Measurements from ENCODE around the gene NEAT1.
"Not testable (repeated sequence)": the region's sequence is repeated elsewhere in the genome, so short reads cannot be mapped to it uniquely, and the experiment has no call there.

The NEAT1 gene

DNA sequence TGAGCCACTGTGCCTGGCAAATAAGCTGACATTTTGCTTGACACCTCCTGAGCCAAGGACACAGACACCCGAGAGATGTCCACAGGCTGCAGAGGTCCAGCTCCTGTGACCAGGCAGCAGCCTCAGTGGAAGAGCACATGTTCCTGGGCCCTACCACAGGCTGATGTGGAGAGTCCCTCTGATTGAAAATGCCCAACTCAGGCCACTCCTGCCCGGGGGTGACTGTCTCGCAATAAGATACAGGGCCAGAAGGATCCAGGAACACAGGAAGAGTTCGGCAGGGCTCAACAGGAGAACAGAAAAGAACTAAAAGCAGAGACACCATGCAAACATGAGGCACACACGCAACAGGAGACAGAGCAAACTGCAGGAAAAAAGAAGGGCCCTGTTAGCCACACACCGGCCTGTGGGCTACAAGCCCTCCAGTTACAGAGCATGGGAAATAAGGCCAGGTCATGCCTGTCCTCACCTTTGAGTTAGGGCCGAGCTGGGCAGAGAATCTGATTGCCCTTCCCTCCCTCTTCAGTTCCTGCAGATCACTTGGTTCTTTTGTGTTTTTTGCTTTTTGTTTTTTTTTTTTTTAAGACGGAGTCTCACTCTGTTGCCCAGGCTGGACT is 47.9 kb downstream of the NEAT1 start:
- no peak for DNase-seq
- in situ Hi-C loops (cut with MboI; ENCODE audit: low pct_unique_long_range_greater_than_20kb, low sequenced_read_pairs) = no loop called here

DNA sequence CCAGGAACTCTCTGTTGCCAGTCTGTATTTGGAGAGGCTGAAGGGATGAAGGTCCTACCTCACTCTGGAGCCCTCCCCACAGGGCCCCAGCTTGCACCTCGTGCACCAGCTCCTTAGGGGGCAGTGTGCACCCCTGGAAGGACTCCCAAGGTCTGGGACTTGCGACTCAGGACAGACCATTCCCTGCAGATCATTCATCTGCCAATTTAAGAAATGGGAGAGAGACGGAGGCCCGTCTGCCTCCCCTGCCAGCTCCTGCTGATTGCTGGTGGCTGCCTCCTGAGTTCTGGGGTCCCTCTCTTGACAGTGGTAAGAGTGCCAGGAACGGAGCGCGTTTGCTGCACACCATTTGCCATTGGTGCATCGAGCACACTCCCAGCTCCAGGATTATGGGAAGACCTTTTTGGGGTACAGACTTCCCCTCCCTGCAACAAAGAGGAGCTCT is 48.9 kb downstream of the NEAT1 start:
- peak; percentile 79 for DNase-seq
- in situ Hi-C loops (cut with MboI; ENCODE audit: low pct_unique_long_range_greater_than_20kb, low sequenced_read_pairs) = no loop called here

DNA sequence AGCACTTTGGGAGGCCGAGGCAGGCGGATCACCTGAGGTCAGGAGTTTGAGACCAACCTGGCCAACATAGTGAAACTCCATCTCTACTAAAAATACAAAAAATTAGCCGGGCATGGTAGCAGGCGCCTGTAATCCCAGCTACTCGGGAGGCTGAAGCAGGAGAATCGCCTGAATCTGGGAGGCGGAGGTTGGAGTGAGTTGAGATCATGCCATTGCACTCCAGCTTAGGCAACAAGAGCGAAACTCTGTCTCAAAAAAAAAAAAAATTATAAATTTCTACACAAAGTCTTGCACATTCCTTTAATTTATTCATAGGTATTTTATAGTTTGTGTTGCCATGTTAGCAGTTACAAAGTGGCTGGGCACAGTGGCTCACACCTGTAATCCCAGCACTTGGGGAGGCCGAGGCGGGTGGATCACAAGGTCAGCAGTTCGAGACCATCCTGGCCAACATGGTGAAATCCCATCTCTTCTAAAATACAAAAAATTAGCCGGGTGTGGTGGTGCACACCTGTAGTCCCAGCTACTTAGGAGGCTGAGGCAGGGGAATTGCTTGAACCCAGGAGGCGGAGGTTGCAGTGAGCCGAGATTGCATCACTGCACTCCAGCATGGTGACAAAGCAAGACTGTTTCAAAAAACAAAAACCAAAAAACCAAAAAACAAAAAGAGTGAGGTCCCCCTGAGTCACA is 50.1 kb downstream of the NEAT1 start:
- in situ Hi-C loops (cut with MboI; ENCODE audit: low pct_unique_long_range_greater_than_20kb, low sequenced_read_pairs) = not testable (repeated sequence)

DNA sequence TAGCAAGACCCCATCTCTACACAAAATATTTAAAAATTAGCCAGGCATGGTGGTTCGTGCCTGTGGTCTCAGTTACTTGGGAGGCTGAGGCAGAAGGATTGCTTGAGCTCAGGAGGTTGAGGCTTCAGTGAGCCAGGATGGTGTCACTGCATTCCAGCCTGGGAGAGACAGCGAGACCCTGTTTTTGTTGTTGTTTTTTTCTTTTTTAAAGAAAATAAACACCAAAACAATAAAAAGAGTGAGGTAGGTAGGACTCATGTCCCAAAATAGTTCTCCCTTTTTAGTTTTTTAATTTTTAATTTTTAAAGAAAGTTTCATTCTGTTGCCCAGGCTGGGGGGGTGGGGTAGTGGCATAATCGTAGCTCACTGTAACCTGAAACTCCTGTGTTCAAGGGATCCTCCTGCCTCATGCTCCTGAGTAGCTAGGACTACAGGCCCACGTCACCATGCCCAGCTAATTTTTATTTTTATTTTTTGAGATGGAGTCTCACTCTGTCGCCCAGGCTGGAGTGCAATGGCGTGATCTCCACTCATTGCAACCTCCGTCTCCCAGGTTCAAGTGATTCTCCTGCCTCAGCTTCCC is 50.8 kb downstream of the NEAT1 start:
- in situ Hi-C loops (cut with MboI; ENCODE audit: low pct_unique_long_range_greater_than_20kb, low sequenced_read_pairs) = no loop called here
- DNase-seq = no peak

More for the DNA sequence above, 50.1 kb downstream of the NEAT1 start:
- not testable (repeated sequence) for DNase-seq

DNA sequence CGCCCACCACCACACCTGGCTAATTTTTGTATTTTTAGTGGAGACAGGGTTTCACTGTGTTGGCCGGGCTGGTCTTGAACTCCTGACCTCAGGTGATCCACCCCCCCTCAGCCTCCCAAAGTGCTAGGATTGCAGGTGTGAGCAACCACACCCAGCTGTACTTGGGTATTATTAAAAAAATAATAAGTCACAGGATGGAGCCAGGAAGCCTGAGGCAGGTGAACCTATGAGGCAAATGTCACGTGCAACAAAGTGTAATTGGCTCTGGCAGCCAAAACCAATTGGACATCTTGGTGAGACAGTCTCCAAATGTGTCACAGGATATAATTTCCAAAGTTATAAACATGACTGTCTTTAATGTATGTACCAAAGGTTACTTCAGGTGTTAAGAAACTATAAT is 52.3 kb downstream of the NEAT1 start:
- no peak for DNase-seq
- in situ Hi-C loops (cut with MboI; ENCODE audit: low pct_unique_long_range_greater_than_20kb, low sequenced_read_pairs) = no loop called here

DNA sequence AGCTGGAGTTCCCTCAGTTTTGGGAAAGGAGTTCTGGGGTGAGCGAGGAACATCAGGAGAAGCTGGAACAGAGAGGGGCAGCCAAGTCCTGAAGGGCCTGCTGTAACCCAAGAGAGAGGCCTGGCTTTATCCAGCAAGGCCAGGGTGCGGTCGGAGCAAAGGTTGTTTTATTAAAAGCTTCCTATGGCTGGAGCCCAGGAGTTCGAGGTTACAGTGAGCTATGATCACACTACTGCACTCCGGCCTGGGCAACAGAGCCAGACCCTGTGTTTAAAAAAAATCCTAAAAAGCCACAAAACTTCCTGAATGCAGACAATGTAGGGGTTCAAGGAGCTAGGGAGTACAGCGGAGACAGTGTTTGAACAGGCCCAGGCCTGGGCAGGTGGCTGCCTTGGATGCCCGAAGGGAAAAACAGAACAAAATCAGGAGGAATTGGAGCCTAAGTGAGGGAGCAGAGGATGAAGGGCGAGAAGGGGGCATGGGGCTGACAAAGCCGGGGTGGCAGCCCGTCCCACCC is 54.1 kb downstream of the NEAT1 start:
- in situ Hi-C loops (cut with MboI; ENCODE audit: low pct_unique_long_range_greater_than_20kb, low sequenced_read_pairs) = no loop called here
- DNase-seq = peak; percentile 29

DNA sequence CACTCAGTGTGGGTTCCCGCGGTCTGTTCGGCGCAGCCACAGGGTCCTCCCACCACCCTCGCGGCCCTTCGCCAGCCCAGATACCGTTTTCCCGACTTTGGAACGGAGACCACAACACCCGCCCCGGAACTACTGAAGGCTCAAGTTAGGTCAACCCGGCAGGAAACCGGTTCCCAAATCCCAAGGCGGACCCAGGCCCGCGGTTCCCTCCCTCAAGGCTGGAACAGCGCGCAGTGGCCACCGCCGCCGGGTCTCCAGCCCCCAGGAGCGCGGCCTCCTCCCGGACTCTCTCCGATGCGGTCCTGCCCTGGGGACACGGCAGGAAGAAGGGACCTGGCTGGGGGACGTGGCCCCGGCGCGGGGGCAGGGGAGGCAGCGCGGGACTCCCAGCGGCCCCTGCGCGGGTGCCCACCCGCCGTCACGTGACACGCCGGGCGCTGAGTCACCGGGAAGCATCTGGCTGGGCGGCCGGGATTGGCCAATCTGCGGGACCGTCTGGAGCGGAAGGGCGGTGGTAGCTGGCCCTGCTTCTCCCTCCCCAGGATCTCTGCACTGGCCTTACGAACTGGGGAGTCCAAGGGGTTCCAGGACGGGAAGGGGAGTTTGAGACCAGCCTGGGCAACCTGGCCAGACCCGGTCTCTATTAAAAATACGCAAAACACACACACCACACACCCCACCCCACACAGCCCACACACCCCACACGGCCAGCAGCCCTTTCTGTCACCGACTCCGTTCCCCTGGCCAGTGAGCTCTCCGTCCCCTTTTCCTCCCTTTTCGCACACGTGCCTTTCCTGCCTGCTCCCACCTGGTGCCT is 54.8 kb downstream of the NEAT1 start:
- DNase-seq = peak; percentile 95
- in situ Hi-C loops (cut with MboI; ENCODE audit: low pct_unique_long_range_greater_than_20kb, low sequenced_read_pairs) = no loop called here

DNA sequence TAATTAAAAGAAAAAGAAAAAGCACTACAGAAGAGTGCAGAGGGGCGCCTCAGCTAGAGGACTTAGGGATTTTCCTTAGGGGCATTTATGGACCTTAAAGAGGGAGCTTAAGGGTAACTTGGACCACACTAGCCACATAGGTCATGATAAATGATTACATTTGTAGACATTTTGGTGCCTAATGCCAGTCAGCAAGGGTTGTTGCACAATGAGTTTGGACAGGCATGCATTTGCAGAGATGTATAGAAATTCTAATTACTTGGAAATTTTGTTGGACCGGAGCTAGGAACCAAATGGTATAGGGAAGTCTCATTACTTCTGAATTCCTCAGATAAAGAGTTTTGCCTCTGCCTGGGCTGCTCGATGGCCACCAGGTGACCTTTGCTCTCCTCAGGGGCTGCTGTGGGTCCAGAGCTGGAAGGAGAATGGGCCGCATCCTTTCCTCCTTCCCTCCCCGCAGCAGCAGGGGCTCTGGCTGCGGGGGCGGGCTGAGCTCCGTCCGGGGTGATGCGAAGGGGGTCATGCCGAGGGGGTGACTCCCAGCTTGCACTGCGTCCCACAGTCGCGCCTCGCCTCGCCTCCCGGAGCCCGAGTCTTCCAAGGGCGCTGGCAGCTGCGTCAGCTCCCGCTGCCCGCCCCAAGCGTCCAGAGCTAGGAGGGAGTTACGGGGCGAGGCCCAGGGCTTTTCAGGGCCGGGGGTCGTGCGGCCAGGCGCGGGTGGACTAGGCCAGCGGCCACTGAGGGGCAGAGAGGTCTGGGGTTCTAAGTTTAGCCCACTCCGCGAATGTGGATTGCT is 56.0 kb downstream of the NEAT1 start:
- in situ Hi-C loops (cut with MboI; ENCODE audit: low pct_unique_long_range_greater_than_20kb, low sequenced_read_pairs) = no loop called here
- no peak for DNase-seq

DNA sequence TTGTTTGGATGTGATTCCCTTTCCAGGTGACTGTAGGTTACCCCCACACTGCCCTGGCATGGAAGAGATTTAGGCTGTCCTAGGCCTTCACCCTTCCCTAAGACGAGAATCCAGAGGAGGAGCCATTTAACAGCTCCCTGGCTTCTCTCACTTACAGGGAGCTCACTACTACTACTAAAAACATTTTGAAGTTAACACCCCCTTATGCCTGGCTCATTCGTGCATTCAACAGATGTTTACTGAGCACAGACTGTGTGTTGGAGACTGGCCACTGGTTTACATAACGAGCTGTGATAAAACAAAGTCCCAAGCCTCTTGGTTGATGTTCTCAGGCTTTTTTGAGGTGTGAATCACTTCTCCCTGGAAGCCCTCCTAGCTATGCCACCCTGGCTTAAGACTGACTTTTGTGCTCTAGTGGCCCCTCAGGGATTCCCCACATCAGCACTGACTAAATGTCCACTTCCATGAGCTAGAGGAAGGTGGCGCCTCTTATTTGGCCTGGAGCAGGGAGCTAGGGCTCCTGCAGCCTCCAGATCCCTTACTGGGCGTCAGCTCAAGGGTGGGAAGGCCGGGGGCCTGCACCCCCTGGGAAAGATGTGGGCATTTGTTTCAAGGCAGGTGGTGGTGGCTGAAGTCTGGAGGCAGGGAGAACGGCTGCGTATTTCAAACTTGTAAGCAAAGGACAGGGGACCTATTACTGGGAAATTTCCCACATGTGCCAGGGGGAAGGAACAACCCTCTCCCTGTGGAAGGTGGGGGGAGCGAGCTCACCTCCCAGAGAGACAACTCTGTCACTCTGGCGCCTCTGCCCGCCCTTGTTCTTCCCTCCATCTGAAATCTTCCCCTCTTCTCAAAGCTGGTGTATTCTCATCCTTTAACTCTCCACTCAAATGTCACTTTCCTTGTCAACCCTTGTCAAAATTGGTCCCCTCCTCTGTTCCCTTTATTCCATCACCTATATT is 56.9 kb downstream of the NEAT1 start:
- in situ Hi-C loops (cut with MboI; ENCODE audit: low pct_unique_long_range_greater_than_20kb, low sequenced_read_pairs) = no loop called here
- no peak for DNase-seq

DNA sequence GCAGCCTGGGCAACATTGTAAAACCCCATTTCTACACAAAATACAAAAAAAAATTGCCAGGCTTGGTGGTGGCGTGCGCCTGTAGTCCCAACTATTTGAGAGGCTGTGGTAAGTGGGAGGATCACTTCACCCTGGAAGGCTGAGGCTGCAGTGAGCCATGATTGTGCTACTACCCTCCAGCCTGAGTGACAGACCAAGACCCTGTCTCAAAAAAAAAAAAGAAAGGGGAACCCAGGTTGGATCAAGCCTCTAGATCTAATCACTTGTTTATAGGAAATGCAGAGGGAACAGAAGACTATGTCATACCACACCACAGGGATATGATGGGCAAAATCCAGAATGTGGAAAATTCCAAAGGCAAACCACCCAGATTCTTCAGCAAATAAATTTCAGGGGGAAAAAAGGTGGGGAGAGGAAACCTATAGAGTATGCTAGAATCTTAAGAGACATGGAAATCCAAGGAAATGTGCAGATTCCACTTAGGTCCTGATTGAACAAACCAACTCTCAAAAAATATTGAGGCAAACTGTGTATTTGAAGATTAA is 59.8 kb downstream of the NEAT1 start:
- in situ Hi-C loops (cut with MboI; ENCODE audit: low pct_unique_long_range_greater_than_20kb, low sequenced_read_pairs) = no loop called here
- DNase-seq = peak; percentile 41

DNA sequence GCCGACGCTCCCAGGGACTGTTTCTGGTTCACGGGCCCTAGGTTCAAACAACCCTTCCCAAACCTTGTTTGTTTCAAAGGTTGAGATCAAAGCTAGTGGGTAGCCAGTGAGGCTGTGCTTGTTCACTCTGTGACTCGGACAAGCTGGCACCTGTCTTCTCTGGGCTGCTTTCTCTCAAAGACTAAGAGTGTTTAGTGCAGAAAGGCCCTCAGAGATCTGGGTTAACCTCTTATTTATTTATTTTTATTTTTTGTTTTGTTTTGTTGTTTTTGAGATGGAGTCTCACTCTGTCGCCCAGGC is 63.3 kb downstream of the NEAT1 start:
- in situ Hi-C loops (cut with MboI; ENCODE audit: low pct_unique_long_range_greater_than_20kb, low sequenced_read_pairs) = no loop called here
- no peak for DNase-seq

DNA sequence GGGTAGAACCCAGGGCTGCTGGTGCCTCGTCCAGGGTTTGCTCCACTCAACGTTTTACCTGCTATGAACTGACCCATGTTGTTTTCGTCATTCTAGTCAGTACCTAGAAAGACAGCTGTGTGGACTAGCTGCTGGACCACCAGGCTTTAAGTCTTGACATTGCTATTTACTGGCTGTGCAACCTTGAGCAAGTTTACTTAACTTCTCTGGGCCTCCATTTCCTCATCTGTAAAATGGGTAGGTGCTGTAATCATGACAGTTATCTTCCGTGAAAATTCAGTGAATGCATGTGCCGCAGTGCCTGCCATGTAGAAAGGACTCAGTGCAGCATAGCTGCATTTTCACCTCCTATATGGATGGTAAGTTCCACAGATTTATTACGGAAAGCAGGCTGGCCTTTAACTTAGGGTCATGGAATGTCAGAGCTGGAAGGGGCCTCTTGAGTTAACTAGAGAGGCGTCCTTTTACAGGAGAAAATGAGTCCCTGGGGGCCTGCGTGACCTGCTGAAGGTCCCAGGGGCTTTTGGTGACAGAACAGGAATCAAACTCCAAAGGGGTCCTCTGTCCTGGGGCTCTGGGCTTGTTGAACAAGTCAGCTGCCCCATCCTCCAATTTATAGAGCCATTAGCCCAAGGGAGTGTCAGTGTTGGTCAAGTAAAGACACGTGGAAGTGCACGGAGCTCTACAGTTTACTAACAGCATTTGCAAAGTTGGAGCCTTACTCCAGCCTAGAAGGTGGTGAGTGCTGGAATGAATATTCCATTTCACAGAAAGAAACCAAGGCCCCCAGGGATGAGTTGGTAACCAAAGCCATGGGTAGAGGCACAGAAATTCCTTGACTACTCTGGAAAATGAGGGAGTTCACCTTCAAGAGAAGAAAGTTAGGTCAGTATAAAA is 64.2 kb downstream of the NEAT1 start:
- in situ Hi-C loops (cut with MboI; ENCODE audit: low pct_unique_long_range_greater_than_20kb, low sequenced_read_pairs) = no loop called here

DNA sequence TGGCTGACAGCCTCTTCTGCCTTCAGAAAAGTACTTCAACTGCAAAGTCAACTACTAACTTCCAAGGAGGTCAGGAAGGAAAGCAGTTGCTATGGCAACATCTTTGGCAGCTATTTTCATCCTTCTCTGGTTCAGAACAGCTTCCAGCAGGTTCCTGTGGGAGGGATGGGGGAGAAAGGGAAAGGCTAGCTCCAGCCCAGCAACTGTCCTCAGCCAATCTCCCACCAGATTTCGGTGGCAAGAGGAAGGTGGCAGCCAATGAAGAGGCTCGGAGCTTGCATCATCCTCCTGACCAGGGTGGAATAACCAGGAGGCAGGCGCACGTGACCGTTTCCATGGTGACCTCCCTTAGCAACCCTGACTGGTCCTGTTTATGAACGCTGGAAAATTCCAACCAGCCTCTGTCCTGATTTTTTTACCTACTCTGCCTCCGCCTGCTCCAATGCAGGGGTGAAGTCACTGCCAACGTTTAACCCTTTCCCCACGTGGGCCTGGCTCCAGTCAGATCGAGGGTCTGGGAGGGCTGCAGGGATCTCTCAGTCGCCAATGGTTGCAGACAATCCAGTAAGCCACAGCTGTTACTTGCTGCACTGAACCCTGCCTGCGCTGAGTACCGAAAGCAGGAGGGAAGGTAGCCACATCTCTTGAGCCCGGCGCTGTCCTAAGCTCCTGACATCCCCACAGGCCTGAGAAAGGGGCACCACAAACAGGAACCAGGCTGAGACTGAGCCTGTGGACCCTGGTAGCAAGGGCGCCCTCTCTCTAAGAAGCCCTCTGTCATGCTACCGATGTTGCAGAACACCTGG is 65.1 kb downstream of the NEAT1 start:
- in situ Hi-C loops (cut with MboI; ENCODE audit: low pct_unique_long_range_greater_than_20kb, low sequenced_read_pairs) = no loop called here
- DNase-seq = peak; percentile 92

More for the DNA sequence above, 64.2 kb downstream of the NEAT1 start:
- no peak for DNase-seq

DNA sequence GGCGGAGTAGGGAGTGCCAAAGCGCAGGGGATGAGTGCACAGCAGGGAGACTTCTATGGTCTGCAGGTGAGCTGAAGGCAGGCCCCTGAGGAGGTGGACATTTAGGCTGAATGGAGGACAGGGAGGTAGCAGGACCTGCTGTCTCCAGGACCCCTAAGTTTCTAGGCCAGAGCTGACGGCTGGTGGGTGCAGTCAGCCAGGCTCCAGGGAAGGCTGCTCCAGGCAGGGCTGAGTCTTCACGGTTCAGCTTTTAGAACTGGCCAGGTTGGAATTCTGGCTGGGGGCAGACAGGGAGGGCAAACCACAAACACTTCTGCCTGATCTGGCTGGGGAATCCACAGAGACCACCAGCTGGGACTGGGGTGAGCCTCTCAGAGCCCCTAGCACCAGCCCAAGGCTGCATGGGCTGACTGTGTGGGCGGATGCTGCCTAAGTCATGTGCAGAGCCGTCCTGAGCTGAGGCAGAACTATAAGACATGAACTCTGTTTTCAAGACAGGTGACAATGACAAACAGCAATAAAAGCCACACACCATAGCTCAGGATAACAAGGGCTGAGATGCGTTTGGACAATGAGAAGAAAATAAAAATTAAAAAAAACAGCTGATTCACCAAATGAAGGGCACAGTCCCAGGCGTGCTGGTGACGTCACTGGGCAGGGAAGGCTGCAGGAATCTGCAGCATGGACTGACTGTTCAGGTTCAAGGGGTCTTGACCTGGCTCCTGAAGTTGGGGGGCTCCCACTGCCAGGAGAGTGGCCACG is 65.9 kb downstream of the NEAT1 start:
- DNase-seq = no peak
- in situ Hi-C loops (cut with MboI; ENCODE audit: low pct_unique_long_range_greater_than_20kb, low sequenced_read_pairs) = no loop called here

DNA sequence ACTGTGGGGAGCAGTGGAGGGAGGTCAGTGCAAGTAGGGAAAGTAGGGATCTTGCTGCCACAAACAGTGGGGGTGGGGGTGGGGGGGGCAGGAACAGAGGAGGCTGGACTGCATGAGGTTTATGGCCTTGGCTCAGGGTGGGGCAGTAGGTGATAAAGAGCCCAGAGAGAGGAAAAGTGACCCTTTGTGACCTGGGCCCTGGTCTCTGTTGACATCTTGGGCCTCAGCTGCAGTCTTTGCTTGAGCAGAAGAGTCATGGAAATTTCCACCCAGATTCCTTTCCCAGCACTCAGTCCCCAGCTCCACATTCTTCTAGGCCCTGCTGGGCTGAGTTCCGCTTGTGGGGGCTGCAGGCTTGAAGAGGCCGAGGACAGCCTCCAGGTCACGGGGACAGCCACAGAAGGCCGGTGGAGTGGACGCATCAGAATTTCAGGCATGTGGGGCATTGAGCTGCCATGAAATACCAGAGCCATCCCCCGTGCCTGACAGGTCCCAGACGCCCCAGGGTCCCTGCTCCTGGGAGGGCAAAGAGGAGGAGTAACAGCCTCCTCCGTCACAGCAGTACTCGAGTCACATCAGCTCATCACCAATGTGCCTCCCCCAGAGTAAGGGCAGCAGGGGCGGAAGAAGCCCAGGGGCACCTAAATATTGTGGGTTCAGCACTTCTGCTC is 66.6 kb downstream of the NEAT1 start:
- DNase-seq = no peak
- in situ Hi-C loops (cut with MboI; ENCODE audit: low pct_unique_long_range_greater_than_20kb, low sequenced_read_pairs) = no loop called here
